HFFc6 (cell line): Measurements from ENCODE around the gene PVALB. TPM values are rescaled to one million over a fixed set of nuclear protein-coding genes. Genes with fewer than 3 reads are reported as not detected.

Experiments
- DNase-seq: peaks from one replicate; pipeline ENCODE4 v3.0.0-alpha.2; 2018
- H3K27ac Mint-ChIP-seq: 2 replicates; pipeline ENCODE4 v1.8.0; 2020; ENCODE audit warnings: mild to moderate bottlenecking, mixed read lengths
- H3K27me3 Mint-ChIP-seq: 2 replicates; pipeline ENCODE4 v1.8.0; 2021; ENCODE audit warnings: mild to moderate bottlenecking, moderate library complexity, mixed read lengths; ENCODE audit not compliant: insufficient read depth
- H3K36me3 Mint-ChIP-seq: 2 replicates; pipeline ENCODE4 v1.8.0; 2021; ENCODE audit warnings: low read depth, mixed read lengths
- H3K4me1 Mint-ChIP-seq: 2 replicates; pipeline ENCODE4 v1.8.0; 2020; ENCODE audit warnings: low read depth, mixed read lengths
- H3K4me3 Mint-ChIP-seq: 2 replicates; pipeline ENCODE4 v1.8.0; 2020; ENCODE audit warnings: mild to moderate bottlenecking, moderate library complexity, mixed read lengths
- H3K9me3 Mint-ChIP-seq: 2 replicates; pipeline ENCODE4 v1.8.0; 2020; ENCODE audit warnings: mild to moderate bottlenecking, mixed read lengths
- total RNA-seq, 6 experiments: library from RNA; stranded (reverse); fragmentation: NEBNext Ultra II Directional; extraction: Animal tissue kit (Norgen Biotek cat#: 25700); gene quantifications; 2 replicates in 1 of 6; 3 replicates in 5 of 6; pipeline ENCODE4 v1.2.3, GENCODE V29; 2021
- TF ChIP-seq, protein P1 (sequence below): fragments of 200-600 bp; sonication (generic); IDR thresholded peaks from 2 replicates; pipeline ENCODE4 v1.5.0; 2021; ENCODE audit warnings: antibody characterized with exemption, mild to moderate bottlenecking

The PVALB gene
- total RNA-seq, 6 experiments from 2014 or later: not detected

DNA sequence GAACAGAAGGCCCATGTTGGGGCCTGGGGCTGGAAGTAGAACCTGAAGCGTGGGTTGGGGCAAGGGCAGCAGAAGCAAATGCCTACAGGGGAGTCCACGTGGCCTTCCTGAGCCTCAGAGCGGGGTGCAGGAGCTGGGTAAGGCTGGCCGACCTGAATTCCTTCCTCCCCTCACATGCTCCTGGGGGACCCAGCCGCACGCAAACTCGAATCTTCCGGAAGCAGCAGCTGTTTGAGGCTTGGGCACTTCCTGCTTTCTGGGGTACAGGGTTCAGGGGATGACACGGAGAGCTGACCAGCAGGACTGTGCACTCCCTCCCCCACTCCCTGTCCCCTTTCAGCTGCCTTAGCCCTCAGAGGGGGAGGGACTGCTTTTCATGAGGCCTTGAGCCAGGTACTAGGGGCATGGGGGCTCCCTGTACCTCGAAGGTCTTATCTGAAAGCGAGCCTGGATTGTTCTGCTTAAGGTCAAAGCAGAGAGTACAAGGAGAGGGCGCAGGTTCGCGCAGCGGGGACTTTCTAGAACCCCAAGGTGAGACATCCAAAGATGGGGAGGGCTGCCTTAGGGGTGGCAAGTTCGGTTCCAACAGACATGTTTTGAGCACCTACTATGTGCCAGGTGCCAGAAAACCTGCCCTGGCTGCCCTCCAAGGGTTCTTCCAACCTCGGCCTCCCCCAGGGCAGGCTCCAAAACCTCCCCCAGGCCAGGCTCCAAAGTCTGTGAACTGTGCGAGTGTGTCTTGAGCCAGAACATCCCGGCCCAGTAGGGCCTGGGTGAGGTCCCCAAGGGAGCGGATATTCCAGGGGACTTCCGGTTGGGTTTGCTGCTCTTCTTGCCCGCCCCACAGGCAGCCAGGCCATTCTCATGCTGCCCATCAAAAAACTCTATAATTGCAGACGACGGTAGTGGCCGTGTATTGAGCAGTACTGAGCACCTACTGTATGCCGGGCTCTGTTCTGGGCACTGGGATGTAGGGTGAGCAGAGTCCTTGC lies 45.7 kb upstream of the PVALB start:
- Mint-ChIP-seq H3K9me3 (no peaks in the 10 kb centered on the region), H3K27me3 (peaks cover 30% of the 10 kb centered on the region), H3K27ac (no peak overlapping the region), H3K4me1 (no peaks in the 10 kb centered on the region), H3K36me3 (no peaks in the 10 kb centered on the region), H3K4me3 (no peak overlapping the region)
- TF ChIP-seq, protein P1, sequence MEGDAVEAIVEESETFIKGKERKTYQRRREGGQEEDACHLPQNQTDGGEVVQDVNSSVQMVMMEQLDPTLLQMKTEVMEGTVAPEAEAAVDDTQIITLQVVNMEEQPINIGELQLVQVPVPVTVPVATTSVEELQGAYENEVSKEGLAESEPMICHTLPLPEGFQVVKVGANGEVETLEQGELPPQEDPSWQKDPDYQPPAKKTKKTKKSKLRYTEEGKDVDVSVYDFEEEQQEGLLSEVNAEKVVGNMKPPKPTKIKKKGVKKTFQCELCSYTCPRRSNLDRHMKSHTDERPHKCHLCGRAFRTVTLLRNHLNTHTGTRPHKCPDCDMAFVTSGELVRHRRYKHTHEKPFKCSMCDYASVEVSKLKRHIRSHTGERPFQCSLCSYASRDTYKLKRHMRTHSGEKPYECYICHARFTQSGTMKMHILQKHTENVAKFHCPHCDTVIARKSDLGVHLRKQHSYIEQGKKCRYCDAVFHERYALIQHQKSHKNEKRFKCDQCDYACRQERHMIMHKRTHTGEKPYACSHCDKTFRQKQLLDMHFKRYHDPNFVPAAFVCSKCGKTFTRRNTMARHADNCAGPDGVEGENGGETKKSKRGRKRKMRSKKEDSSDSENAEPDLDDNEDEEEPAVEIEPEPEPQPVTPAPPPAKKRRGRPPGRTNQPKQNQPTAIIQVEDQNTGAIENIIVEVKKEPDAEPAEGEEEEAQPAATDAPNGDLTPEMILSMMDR: no peak
- DNase-seq: no peak

DNA sequence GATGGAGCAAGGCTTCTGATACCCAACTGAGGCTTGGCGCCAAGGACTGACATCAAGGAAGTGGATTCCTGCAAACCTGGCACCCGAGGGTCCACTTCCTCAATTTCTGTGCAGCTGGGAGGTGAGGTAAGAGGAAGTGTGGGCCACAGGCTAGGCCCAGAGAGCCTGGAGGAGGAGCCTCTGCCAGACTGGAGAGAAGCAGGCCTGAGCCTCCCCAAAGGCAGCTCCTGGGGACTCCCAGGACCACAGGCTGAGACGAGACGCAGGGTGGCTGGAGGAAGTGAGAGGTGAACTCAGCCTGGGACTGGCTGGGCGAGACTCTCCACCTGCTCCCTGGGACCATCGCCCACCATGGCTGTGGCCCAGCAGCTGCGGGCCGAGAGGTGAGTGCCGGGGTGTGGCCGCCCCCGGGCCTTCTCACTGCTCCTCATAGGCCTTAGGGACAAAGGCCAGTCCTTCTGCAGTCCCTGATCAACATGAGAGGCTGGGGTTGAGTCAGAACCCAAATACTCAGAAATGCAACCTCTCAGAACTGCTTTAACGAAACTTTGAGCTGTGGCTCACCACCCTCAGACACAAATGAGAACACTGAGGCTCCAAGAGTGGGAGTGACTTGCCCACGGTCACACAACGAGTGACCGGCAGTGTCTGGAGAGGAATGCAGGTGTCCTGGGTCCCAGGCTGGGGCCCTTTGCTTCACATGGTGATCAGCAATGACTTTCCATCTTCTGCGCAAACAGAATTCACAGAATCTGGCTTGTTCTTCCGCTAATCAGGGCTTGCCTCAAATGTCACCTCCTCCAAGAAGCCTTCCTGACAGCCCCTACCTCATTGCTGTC lies 44.2 kb upstream of the PVALB start, which contains the start of gene NCF4:
TSS of gene NCF4 (plus strand) at position 186 of the 839 bp plus-strand sequence. CDS start at position 352, 166 bp downstream.
- no peak within 1 kb of the TSS for H3K27ac Mint-ChIP-seq

DNA sequence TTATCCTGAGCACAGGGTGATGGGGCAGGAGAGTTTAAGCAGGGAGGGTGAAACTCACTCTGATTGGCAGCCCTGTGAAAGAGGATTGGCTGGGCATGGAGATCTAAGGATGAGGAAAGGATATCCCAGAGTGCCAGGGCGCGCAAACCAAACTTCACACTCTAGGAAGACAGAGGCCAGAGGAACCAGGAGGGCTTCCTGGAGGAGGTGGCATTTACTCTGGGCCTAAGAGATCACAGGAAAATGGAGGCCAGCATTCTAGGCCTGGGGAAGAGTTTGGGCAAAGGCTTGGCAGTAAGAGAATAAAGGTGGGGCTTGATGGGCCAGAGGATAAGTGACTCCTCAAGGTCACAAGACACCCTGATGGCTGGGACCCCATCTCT lies 43.6 kb upstream of the PVALB start:
- Mint-ChIP-seq H3K4me1 (peaks cover 8% of the 10 kb centered on the region), H3K27ac (no peak overlapping the region), H3K9me3 (no peaks in the 10 kb centered on the region), H3K4me3 (no peak overlapping the region), H3K36me3 (no peaks in the 10 kb centered on the region), H3K27me3 (peaks cover 23% of the 10 kb centered on the region)
- TF ChIP-seq, protein P1: no peak
- DNase-seq: no peak

More for the DNA sequence above, 44.2 kb upstream of the PVALB start, which contains the start of gene NCF4:
- Mint-ChIP-seq H3K4me3 (no peak within 1 kb of the TSS), H3K9me3 (no peaks in the 10 kb centered on the region), H3K36me3 (no peaks in the 10 kb centered on the region), H3K4me1 (peaks cover 8% of the 10 kb centered on the region), H3K27me3 (peaks cover 25% of the 10 kb centered on the region)
- TF ChIP-seq, protein P1: no peak
- no peak for DNase-seq

DNA sequence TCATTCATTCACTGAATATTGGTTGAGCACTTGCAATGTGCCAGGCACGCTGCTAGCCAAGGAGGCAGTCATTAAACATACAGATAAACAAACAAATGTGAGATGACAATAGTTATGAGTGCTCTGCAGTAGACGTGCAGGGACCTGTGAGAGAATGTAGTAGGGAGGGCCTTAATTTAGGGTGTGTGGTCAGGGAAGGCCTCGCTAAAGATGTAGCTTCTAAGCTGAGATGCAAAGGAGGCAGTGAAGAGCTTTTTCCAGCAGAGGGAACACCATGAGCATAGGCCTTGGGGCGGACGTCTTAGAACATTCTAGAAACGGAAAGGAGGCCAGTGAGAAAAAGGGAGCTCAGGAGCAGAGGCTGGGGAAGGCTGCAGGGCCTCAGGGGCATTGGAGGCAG lies 43.2 kb upstream of the PVALB start:
- Mint-ChIP-seq H3K9me3 (no peaks in the 10 kb centered on the region), H3K4me1 (peaks cover 8% of the 10 kb centered on the region), H3K4me3 (no peak overlapping the region), H3K36me3 (no peaks in the 10 kb centered on the region), H3K27ac (no peak overlapping the region), H3K27me3 (peaks cover 23% of the 10 kb centered on the region)
- TF ChIP-seq, protein P1: peak; percentile 28; the same call in 1 of the 2 replicates
- DNase-seq: peak; percentile 6

DNA sequence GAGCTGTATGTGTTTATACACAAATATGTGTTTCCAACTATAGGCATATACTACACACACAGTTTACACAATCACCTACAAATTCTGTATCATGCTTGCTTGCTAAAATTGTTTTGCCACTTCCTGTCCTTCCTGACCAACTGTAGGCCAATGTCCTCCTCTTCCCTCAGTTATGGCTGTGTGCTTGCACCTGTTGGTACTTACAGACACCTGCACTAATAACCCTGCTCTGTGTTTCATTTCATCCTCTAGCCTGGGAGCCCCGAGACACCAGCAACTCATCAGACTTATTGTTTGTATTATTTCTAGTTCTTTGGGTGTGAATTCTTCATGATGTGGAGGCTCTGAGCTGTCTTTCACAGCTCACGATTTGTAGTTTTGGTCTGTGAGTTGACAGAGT lies 42.1 kb upstream of the PVALB start:
- peaks cover 19% of the 10 kb centered on the region for H3K27me3 Mint-ChIP-seq
- H3K27ac Mint-ChIP-seq: no peak overlapping the region
- H3K9me3 Mint-ChIP-seq: no peaks in the 10 kb centered on the region
- no peak overlapping the region for H3K4me3 Mint-ChIP-seq
- TF ChIP-seq, protein P1: no peak
- H3K4me1 Mint-ChIP-seq: peaks cover 8% of the 10 kb centered on the region
- no peaks in the 10 kb centered on the region for H3K36me3 Mint-ChIP-seq
- DNase-seq: no peak
